WERI-Rb-1 (cell line): Measurements from ENCODE around the gene GGTLC3.
"Not testable (repeated sequence)": the region's sequence is repeated elsewhere in the genome, so short reads cannot be mapped to it uniquely, and the experiment has no call there.

Source experiments
- DNase-seq: peaks from one replicate; pipeline ENCODE4 v3.0.0-alpha.2; 2020
- H3K27ac ChIP-seq: fragments of 250-450 bp; sonication (Bioruptor Pico); 2 replicates; pipeline ENCODE4 v1.5.1; 2020; ENCODE audit warnings: mild to moderate bottlenecking, moderate library complexity
- H3K27me3 ChIP-seq: fragments of 250-450 bp; sonication (Bioruptor Pico); 2 replicates; pipeline ENCODE4 v1.5.1; 2021; ENCODE audit warnings: mild to moderate bottlenecking, low read depth, moderate library complexity; ENCODE audit not compliant: insufficient read depth, severe bottlenecking
- H3K36me3 ChIP-seq: fragments of 250-450 bp; sonication (Bioruptor Pico); 2 replicates; pipeline ENCODE4 v1.5.1; 2020; ENCODE audit warnings: mild to moderate bottlenecking, moderate library complexity
- H3K4me3 ChIP-seq: 2 replicates; pipeline ENCODE4 v1.5.1; 2011; ENCODE audit warnings: low read depth, mild to moderate bottlenecking, control low read depth, low read length
- H3K9me3 ChIP-seq: fragments of 250-450 bp; sonication (Bioruptor Pico); 2 replicates; pipeline ENCODE4 v1.5.1; 2021; ENCODE audit warnings: mild to moderate bottlenecking, moderate library complexity; ENCODE audit not compliant: severe bottlenecking

The GGTLC3 gene

GRCh38 chr22:18529416-18530145 is 11.6 kb upstream of the GGTLC3 start:
- not testable (repeated sequence) for H3K9me3 ChIP-seq, H3K27ac ChIP-seq, H3K27me3 ChIP-seq, H3K4me3 ChIP-seq, DNase-seq, H3K36me3 ChIP-seq

GRCh38 chr22:18528597-18529415 is 10.8 kb upstream of the GGTLC3 start:
- H3K36me3 ChIP-seq, H3K27ac ChIP-seq, H3K4me3 ChIP-seq, H3K27me3 ChIP-seq, H3K9me3 ChIP-seq: not testable (repeated sequence)
- peak; percentile 62 for DNase-seq

- not testable (repeated sequence) for H3K4me3 ChIP-seq, H3K9me3 ChIP-seq, H3K36me3 ChIP-seq, H3K27ac ChIP-seq, DNase-seq, H3K27me3 ChIP-seq
These were observed 10.0 kb upstream of the GGTLC3 start, which contains the start of gene TMEM191B for GRCh38 chr22:18527752-18528596. Gene TMEM191B, plus strand, starts transcription at chr22:18527802. Its CDS starts 179 bp downstream, at chr22:18527981.

- H3K36me3 ChIP-seq, H3K9me3 ChIP-seq: not testable (repeated sequence)
These were observed 5.4 kb upstream of the GGTLC3 start for GRCh38 chr22:18523328-18523727.

GRCh38 chr22:18522762-18523161 is 4.8 kb upstream of the GGTLC3 start:
- not testable (repeated sequence) for H3K4me3 ChIP-seq, H3K36me3 ChIP-seq, DNase-seq, H3K9me3 ChIP-seq, H3K27ac ChIP-seq, H3K27me3 ChIP-seq

More at GRCh38 chr22:18523328-18523727, 5.4 kb upstream of the GGTLC3 start:
- DNase-seq, H3K4me3 ChIP-seq, H3K27ac ChIP-seq, H3K27me3 ChIP-seq: not testable (repeated sequence)

GRCh38 chr22:18513454-18513853 is 4.5 kb downstream of the GGTLC3 start:
- not testable (repeated sequence) for H3K36me3 ChIP-seq, H3K4me3 ChIP-seq, H3K27me3 ChIP-seq, DNase-seq, H3K9me3 ChIP-seq, H3K27ac ChIP-seq

- H3K4me3 ChIP-seq, H3K36me3 ChIP-seq, H3K27ac ChIP-seq, H3K9me3 ChIP-seq, H3K27me3 ChIP-seq: not testable (repeated sequence)
- peak; percentile 12 for DNase-seq
These were observed 5.6 kb downstream of the GGTLC3 start for GRCh38 chr22:18512378-18512777.

- H3K27ac ChIP-seq, DNase-seq, H3K4me3 ChIP-seq, H3K36me3 ChIP-seq, H3K9me3 ChIP-seq, H3K27me3 ChIP-seq: not testable (repeated sequence)
These were observed 6.6 kb downstream of the GGTLC3 start for GRCh38 chr22:18511327-18511726.

- DNase-seq, H3K4me3 ChIP-seq, H3K36me3 ChIP-seq: not testable (repeated sequence)
These were observed 21.7 kb downstream of the GGTLC3 start for GRCh38 chr22:18496227-18496626.

More at GRCh38 chr22:18496227-18496626, 21.7 kb downstream of the GGTLC3 start:
- H3K27ac ChIP-seq, H3K27me3 ChIP-seq, H3K9me3 ChIP-seq: not testable (repeated sequence)
